WTC11 (cell line): ENCODE measurements around the gene ALLC.

Experiments
- CTCF ChIP-seq: fragments of 200-600 bp; IDR thresholded peaks from 2 replicates; pipeline ENCODE4 v1.8.0; 2022; ENCODE audit warnings: antibody characterized with exemption
- HMGA2 ChIP-seq: fragments of 250-450 bp; sonication (Bioruptor Pico); IDR thresholded peaks from 2 replicates; pipeline ENCODE4 v1.4.0; 2021; ENCODE audit warnings: mild to moderate bottlenecking, moderate library complexity
- STAT6 ChIP-seq: sonication (generic); formaldehyde crosslinking; conservative IDR thresholded peaks from 2 replicates; pipeline ENCODE4 v1.8.1; 2023; ENCODE audit warnings: mild to moderate bottlenecking, low read depth, missing genetic modification reagents, moderate library complexity

GRCh38 chr2:3665886-3666612, 8.0 kb downstream of the ALLC start:
- no peak for TF ChIP-seq STAT6 (CRISPR knock-in tag)
- no peak for TF ChIP-seq CTCF
- TF ChIP-seq HMGA2 (CRISPR knock-in tag), result no peak
